HS-27A (cell line): ENCODE results near the gene ANXA4.
"Not testable (repeated sequence)": the region's sequence is repeated elsewhere in the genome, so short reads cannot be mapped to it uniquely, and the experiment has no call there.

Experiments
- DNase-seq: peaks from one replicate; pipeline ENCODE4 v3.0.0-alpha.2; 2012; ENCODE audit warnings: low read depth, missing footprints

The ANXA4 gene

GRCh38 chr2:69755862-69756467 lies 14.0 kb downstream of the ANXA4 start:
- no peak for DNase-seq

DNA sequence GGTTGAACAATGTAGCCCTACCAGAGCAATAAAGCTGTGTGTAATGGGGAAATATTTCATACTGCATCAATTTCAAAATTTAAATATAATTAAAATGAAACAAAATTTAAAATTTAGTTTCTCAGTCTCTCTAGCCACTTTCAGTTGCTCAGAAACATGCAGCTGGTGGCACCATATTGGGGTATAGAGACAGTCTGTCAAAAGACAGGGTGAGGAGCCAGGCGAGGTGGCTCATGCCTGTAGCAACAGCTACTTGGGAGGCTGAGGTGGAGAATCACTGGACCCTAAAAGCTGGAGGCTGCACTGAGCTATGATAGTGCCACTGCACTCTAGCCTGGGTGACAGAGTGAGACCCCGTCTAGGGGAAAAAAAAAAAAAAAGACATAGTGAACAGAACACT lies 20.1 kb downstream of the ANXA4 start:
- DNase-seq, result no peak

DNA sequence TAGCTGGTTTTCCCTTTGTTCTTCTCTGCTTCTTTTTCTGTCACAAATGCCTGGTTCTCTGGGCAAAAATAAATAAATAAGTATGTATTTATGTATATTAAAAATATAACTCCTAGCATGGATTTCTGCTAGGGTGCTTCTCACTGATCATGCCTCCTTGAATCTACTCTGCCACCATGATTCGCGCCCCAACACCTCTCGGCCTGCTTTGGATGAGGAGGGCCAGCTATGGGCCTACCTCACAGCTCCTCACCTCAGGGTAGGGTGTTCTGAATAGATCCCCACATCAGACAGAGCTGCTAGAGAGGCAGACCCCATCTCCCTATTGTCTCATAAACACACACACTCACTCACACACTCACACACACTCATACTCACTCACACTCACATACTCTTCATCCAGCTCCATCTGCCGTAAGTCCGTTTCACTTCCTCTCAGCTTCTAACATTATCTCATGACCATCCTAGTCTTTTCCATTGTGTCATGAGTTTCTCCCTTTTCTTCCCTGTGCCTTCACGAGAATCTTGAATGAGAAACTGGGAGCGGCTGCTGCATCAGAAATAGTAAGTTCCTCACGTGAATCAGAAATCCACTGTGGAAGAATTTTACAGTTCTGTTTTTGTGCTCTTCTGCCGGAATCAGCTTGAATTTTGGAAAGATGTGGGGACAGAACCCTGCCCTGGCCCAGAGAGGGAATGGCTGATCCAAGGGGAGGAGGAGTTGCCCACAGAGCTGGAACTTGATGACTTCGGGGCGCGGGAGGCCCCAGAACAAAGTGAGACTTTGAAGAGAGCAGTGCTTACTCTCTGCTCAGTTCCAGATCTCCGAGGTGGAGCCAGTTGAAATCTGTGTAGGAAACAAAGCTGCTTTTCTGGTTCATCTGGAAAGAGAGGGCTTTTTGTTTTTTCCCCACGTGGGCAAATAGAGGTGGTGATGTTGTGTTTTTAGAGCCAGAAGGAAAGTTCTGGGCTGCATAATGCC lies 20.9 kb downstream of the ANXA4 start:
- DNase-seq, result no peak

- DNase-seq, result not testable (repeated sequence)
These were observed 21.9 kb downstream of the ANXA4 start for GRCh38 chr2:69763831-69764230.

DNA sequence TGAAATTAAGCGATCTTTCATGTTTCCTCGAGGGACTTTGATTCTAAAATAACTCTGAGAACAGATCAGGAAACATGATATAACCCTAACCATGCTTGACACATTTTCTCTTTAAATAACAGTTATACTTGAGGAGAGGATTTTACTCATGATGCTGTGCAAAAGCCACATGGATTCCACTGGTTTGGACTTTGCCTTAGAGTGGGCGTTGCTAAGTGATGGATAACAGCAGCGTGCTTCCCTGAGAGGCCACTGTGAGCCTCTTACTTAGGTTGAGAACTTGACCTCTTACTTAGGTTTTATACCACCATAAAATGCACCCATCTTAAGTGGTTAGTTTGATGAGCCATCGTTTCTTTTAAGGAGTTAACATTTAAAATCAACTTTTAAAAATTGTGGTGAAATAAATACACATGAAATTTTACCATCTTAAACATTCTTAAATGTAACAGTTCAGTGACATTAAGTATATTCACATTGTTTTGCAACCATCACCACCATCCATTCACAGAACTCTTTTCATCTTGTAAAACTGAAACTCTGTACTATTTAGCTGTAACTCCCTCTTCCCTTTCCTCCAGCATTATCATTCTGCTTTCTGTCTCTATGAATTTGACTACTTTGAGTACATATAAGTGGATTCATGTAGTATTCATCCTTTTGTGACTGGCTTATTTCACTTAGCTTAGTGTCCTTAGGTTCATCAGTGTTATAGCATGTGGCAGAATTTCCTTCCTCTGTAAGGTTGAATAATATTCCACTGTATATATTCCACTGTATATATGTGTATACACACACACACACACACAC lies 22.6 kb downstream of the ANXA4 start:
- DNase-seq, result no peak

- DNase-seq, result no peak
These were observed 23.1 kb downstream of the ANXA4 start for GRCh38 chr2:69765096-69765380.

GRCh38 chr2:69766014-69766413 lies 24.1 kb downstream of the ANXA4 start:
- DNase-seq, result no peak

DNA sequence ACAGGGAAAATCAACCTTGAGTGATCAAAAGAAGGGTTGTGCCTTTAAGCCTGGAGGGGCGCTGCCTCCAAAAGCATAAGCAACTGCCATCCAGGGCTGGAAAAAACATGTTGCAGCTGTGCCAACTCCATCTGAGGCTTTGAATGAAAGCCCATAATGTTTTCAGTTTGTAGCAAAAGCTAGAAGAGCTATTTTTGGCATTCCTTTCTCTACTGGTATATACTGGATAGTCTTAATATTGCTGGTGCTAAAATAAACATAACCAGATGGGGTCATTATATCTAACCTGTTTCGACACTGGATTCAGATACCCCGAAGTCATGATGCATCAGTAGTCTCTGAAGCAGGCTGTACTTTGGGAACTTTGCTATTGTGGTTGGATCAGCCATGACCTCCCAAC lies 25.1 kb downstream of the ANXA4 start:
- DNase-seq, result no peak

GRCh38 chr2:69768235-69768634 lies 26.3 kb downstream of the ANXA4 start:
- no peak for DNase-seq

GRCh38 chr2:69768789-69769188 lies 26.9 kb downstream of the ANXA4 start:
- no peak for DNase-seq

GRCh38 chr2:69769272-69769671 lies 27.3 kb downstream of the ANXA4 start:
- no peak for DNase-seq

DNA sequence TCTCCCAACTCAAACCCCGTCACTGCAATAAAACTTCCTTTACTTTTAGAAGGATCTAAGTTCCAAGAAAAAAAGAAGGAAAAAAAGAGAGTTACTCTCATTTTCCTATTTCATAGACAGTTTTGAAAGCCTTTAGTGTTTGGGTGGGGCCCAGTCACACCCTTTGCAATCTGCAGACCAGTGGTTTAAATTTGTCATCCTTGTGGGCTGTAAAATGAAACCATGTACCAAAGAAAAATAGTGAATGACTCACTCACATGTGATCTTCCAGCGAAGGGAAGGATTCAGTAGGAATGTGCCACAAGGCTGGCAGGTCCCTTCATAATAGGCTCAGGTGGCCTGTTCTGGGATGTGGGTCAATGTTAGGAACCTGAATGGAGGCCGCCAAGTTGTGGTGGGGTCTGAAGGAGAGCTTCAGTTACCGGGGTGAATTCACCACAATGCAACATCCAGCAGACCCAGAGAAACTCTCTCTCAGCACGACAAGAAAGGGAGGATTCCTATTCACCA lies 28.3 kb downstream of the ANXA4 start:
- DNase-seq, result peak; percentile 52

DNA sequence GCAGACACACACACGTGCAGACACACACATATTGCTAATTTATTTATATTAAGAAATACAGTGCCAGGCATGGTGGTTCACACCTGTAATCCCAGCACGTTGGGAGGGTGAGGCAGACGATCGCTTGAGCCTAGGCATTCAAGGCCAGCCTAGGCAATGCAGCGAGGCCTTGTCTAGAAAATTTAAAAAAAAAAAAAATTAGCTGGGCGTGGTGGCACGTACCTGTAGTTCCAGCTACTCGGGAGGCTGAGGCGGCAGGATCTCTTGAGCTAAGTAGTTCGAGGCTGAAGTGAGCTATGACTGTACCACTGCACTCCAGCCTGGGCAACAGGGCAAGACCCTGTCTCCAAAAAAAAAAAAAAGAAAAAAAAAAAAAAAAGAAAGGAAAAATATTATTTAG lies 28.8 kb downstream of the ANXA4 start:
- no peak for DNase-seq

DNA sequence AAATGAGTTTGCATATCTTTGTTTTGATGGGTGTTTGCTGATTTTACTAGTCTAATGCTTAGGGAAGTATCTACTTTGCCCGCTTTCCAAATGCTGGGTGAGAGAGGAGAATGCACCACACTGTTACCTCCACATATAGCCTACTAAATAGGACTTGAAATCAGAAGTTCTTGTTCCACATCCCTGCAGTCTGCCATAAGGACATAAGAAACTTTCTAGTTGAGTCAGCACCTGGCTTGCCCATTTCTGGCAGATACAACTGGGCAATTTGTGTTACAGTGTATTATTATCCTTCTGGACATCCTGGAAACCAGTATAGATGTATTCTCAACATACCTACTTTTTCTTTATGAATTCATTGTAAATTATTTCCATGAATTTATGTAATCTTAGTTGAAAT lies 29.5 kb downstream of the ANXA4 start:
- DNase-seq, result no peak

DNA sequence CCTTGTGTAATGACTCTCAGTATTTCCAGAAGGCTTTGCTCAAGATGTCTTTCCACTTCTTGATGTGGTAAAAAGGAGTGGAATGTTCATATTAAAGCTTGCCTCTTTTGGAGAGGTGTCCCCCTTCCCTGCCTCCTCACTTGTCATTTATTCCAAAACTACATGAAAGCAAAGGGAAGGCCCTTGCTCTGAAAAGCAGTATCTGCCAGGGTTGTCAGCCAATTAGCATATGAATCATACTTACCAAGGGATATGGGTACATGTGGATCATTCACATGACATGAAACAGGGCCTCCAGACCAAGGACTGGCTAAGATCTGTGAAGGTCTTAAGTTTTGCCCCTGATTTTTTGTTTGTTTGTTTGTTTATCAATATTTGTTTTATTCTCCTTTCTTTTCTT lies 31.3 kb downstream of the ANXA4 start:
- DNase-seq, result no peak

- not testable (repeated sequence) for DNase-seq
These were observed 32.5 kb downstream of the ANXA4 start for GRCh38 chr2:69774258-69774983.

DNA sequence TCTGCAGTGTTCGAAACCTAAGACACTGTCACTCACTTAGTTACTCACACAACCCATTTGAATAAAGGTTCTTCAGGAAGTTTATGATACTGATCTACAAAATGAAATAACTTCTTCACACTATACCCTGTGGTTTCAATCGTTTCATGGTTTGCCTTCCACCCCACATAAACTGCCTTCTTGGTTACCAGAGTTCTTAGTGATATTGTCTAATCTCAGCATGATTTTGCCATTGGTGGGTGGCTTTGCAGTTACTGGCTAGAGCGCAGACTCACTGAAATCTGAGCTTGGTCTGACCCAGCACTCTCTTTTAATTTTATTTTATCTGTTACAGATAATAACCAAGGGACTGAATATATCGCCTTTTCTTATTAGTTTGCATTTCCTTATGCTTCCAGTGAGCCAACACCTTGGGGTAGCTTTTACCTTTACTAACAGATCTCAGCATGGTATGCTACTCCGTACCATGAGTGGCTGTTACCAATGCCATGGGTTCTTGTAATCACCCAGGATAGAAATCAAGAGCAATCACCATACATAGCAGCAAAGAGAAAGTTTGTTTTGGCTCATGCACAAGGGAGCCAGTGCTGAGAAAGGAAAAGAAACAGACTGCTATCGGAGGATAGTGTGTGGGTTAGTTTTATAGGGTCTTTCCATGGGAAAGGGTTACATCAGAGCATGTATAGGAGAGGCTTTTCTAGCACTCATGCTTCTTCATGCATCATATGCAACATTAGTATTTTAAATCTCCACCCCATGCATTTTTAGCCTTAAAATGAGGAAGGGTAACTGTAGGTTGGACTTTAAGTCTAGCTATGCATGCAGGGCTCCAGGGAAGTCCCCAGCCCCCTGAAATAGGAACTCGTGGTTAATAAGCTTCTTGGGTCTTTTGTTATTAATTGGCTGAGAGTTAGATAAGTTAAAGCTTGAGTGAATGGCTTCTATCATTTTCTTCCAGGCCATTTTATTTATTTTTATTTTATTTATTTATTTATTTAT lies 33.3 kb downstream of the ANXA4 start:
- no peak for DNase-seq

GRCh38 chr2:69776886-69777785 lies 35.2 kb downstream of the ANXA4 start:
- no peak for DNase-seq

- DNase-seq, result no peak
These were observed 35.8 kb downstream of the ANXA4 start for GRCh38 chr2:69777786-69778105.
